ENCODE results near the gene SMNDC1.
"Not testable (repeated sequence)": the region's sequence is repeated elsewhere in the genome, so short reads cannot be mapped to it uniquely, and the experiment has no call there.

The SMNDC1 gene

DNA sequence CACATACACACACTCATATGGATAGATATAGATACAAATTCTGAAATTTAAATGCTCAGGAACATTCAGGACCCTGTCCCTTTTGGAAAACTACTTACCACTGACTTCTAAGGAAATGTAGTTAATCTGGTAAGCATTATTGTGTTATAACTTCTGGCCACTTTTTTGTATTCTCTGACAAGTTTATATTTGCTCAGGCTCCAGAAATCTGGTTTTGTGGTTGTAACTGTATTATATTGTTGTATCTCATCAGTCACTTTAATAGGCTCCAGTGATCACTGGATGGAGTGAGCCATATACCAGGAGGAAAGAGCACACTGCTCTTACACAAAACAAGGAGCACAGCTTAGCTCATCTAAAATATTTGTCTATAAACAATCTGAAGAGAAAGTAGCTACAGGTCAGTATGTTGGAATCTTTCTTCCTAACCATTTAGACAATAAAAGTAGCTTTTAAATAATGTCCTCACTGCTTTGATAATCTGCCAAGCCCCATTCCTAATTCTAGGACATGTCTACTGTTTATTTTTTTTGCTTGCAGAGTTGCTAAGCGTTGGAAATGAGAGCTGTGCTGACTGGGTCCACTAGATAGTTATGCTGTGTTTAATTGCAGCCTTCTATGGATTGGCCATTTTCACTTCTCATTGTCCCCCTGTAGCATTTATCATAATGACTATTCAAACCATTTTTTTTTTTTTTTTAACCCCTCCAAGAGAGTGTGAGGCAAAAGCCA lies 43.8 kb downstream of the SMNDC1 start:
- Histone ChIP-seq H3K9me3 (peaks cover 2% of the 10 kb centered on the region; the same call in 1 of the 2 replicates), H4K20me1 (peaks cover 29% of the 10 kb centered on the region), H3K4me2 (no peak overlapping the region), H3K36me3 (no peaks in the 10 kb centered on the region), H3K9ac (no peak overlapping the region), H3K27me3 (no peaks in the 10 kb centered on the region), H3K27ac (no peak overlapping the region), H3K4me1 (no peaks in the 10 kb centered on the region), H3K4me3 (no peak overlapping the region)
- no peak for TF ChIP-seq Cebpa-rat (IDR thresholded peaks at IDR 0.05)

DNA sequence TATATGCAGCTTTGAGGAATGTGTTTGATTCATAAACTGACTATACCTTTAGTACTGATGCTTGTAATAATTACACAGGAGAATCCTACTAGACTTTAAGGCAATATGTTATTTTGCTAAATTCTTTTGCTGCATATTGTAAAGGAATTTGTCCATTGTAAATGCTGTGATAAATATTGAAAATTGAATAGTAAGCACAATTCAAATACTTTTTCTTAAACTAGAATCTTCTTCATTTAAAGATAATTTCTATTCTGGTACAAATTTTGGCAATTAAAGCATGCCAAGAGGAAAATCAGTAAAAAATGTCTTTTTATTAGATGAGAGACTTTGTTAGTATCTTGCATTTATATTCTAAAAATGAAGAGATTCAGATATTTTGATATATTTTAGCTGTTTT lies 45.4 kb downstream of the SMNDC1 start:
- no peak for TF ChIP-seq Cebpa-rat (IDR thresholded peaks at IDR 0.05)
- Histone ChIP-seq H3K27me3 (no peaks in the 10 kb centered on the region), H3K4me1 (no peaks in the 10 kb centered on the region), H3K9me3 (peaks cover 15% of the 10 kb centered on the region), H3K4me2 (no peak overlapping the region), H3K27ac (no peak overlapping the region), H3K36me3 (no peaks in the 10 kb centered on the region; the same call in 1 of the 2 replicates), H3K4me3 (no peak overlapping the region), H4K20me1 (peaks cover 20% of the 10 kb centered on the region; the same call in 1 of the 2 replicates), H3K9ac (no peak overlapping the region)

DNA sequence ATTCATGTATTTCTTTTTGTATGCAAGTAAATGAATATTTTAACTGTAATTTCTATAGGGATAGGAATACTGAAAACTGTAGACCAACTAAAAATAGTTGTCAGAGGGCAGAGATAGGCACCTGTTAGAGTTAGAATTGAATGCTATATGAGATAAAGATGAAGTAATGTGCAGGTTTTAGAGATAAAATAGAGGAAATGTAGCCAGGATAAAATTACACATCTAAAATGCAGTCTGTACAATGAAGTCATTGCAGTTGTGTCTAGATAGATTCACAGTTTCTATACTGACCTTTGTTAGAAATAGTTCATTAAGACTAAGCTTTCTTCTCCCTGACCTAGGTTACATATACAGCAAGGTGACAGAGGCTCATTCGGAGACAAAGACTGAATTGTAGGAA lies 46.2 kb downstream of the SMNDC1 start:
- no peak for TF ChIP-seq Cebpa-rat (IDR thresholded peaks at IDR 0.05)
- no peaks in the 10 kb centered on the region; the same call in 1 of the 2 replicates for H3K36me3 ChIP-seq
- H3K4me3 ChIP-seq = no peak overlapping the region
- no peaks in the 10 kb centered on the region for H3K27me3 ChIP-seq
- H3K4me2 ChIP-seq = no peak overlapping the region
- H3K9ac ChIP-seq = no peak overlapping the region
- H3K9me3 ChIP-seq = peaks cover 15% of the 10 kb centered on the region
- H3K4me1 ChIP-seq = no peaks in the 10 kb centered on the region
- H3K27ac ChIP-seq = no peak overlapping the region
- H4K20me1 ChIP-seq = peaks cover 20% of the 10 kb centered on the region; the same call in 1 of the 2 replicates

DNA sequence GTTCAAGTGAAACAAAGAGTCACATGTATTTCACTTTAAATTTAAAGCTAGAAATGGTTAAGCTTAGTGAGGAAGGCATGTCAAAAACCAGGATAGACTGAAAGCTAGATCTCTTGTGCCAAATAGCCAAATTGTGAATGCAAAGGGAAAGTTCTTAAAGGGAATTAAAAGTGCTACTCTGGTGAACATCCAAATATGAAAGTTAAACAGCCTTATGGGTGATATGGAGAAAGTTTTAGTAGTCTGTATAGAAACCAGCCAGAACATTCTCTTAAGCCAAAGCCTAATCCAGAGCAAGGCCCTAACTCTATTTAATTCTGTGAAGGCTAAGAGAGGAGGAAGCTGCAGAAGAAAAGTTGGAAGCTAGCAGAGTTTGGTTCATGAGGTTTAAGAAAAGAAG lies 50.3 kb downstream of the SMNDC1 start:
- Histone ChIP-seq H3K9ac (no peak overlapping the region), H3K9me3 (peaks cover 15% of the 10 kb centered on the region), H3K4me1 (no peaks in the 10 kb centered on the region), H3K4me3 (no peak overlapping the region), H3K27ac (no peak overlapping the region), H3K36me3 (no peaks in the 10 kb centered on the region; the same call in 1 of the 2 replicates), H3K4me2 (no peak overlapping the region), H4K20me1 (no peaks in the 10 kb centered on the region; the same call in 1 of the 2 replicates), H3K27me3 (no peaks in the 10 kb centered on the region)
- no peak for TF ChIP-seq Cebpa-rat (IDR thresholded peaks at IDR 0.05)

DNA sequence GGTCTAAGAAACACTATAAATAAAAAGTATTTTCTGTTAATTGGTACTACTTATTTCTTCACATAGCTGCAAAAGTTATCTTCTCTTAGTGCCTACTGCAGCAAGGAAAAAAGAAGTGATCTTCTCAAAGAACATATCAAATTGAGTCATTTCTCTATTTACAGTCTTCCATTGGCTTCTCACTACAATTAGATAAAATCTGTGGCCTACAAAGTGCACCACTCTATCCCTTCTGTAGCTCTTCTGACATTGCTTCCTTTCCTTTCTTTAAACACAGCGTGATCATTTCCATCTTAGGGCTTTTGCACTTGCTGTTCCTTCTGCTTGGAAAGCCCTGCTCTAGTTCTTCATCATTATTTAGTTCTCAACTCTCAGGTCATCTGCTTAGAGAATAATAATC lies 52.6 kb downstream of the SMNDC1 start:
- TF ChIP-seq Cebpa-rat (IDR thresholded peaks at IDR 0.05) = no peak
- Histone ChIP-seq H3K27me3 (no peaks in the 10 kb centered on the region), H3K4me1 (no peaks in the 10 kb centered on the region), H3K4me3 (no peak overlapping the region), H3K9ac (no peak overlapping the region), H3K9me3 (peaks cover 15% of the 10 kb centered on the region), H4K20me1 (no peaks in the 10 kb centered on the region), H3K4me2 (no peak overlapping the region), H3K36me3 (no peaks in the 10 kb centered on the region; the same call in 1 of the 2 replicates), H3K27ac (no peak overlapping the region)

DNA sequence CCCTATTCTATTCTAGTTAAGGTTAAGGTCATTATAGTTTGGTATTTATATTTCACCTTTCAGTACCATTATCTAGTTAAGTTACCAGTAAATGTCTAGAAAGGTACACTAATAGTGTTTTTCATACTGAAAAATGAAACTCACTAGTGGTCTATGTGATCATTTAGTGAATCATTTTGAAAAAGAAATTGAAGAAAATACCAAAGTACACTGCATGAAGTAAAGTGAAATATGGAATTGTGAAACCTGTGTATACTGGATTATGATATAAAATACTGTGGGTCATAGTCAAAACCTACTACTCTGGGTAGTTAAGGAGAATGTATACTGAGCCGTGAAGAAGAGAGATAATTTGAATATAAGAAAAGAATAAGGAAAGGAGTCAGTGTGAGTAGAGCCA lies 53.3 kb downstream of the SMNDC1 start:
- not testable (repeated sequence) for H3K27me3 ChIP-seq, H3K4me1 ChIP-seq

DNA sequence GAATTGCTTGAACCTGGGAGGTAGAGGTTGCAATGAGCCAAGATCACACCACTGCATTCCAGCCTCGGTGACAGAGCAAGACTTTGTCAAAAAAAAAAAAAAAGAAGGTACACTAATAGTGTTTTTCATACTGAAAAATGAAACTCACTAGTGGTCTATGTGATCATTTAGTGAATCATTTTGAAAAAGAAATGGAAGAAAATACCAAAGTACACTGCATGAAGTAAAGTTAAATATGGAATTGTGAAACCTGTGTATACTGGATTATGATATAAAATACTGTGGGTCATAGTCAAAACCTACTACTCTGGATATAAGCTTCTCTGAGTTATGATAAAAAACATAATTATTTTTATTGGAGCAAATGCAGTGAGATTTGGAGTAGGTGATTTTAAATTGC lies 55.2 kb downstream of the SMNDC1 start:
- H3K4me2 ChIP-seq, H3K9ac ChIP-seq, H3K27me3 ChIP-seq, H3K9me3 ChIP-seq, H3K4me3 ChIP-seq, H3K4me1 ChIP-seq, H3K27ac ChIP-seq, H4K20me1 ChIP-seq: not testable (repeated sequence)
- H3K36me3 ChIP-seq = peaks cover 16% of the 10 kb centered on the region

More for the DNA sequence above, 53.3 kb downstream of the SMNDC1 start:
- peaks cover 15% of the 10 kb centered on the region for H3K9me3 ChIP-seq
- not testable (repeated sequence) for H4K20me1 ChIP-seq, H3K36me3 ChIP-seq, H3K27ac ChIP-seq, H3K9ac ChIP-seq, H3K4me2 ChIP-seq, H3K4me3 ChIP-seq

DNA sequence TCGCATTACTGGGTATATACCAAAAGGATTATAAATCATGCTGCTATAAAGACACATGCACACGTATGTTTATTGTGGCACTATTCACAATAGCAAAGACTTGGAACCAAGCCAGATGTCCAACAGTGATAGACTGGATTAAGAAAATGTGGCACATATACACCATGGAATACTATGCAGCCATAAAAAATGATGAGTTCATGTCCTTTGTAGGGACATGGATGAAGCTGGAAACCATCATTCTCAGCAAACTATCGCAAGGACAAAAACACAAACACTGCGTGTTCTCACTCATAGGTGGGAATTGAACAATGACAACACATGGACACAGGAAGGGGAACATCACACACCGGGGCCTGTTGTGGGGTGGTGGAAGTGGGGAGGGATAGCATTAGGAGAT lies 56.9 kb downstream of the SMNDC1 start:
- not testable (repeated sequence) for H3K27me3 ChIP-seq, H3K9ac ChIP-seq, H3K4me1 ChIP-seq, H3K27ac ChIP-seq, H3K9me3 ChIP-seq, H3K4me2 ChIP-seq, H3K4me3 ChIP-seq, H4K20me1 ChIP-seq
- peaks cover 16% of the 10 kb centered on the region for H3K36me3 ChIP-seq

DNA sequence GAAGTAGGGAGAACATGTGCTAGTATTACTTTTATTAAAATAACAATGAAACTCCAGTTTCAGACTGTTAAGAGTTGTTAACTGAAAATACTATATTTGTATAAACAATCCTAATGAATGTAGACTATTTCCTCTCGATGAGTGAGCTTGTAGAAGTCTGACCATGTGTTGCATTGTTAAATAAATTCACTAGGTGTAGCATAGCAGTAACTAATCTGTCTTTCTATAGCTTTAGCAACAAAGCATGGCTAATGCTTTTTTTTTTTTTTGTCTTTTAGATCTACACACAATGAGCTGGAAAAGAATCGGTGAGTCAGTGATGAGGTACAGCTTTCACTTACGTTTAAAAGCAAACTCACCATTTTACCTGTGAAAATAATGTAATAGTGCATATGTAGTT lies 60.2 kb downstream of the SMNDC1 start:
- Histone ChIP-seq H3K4me2 (no peak overlapping the region), H3K4me3 (no peak overlapping the region), H3K27ac (no peak overlapping the region), H4K20me1 (peaks cover 30% of the 10 kb centered on the region), H3K9me3 (no peaks in the 10 kb centered on the region), H3K9ac (no peak overlapping the region), H3K27me3 (no peaks in the 10 kb centered on the region), H3K36me3 (peaks cover 16% of the 10 kb centered on the region), H3K4me1 (no peaks in the 10 kb centered on the region)
- TF ChIP-seq Cebpa-rat (IDR thresholded peaks at IDR 0.05) = no peak

DNA sequence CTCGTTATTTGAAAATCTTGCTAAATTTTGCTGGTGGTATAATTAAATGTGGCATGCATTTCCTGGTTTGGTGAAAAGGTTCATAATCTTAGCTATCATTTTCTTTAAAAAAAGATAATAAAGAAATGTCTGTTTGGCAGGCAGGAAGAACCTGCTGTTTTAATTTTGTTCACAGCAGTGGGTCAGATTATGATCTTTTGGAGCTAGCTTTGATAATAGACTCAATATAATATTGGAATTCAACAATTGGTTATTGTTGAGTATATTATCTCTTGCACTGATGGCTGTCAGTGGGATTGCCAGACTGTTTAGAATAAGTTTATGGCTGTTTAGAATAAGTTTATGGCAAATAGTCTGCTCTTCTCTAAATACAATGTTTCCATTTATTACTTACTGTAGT lies 62.2 kb downstream of the SMNDC1 start:
- H3K4me1 ChIP-seq = no peaks in the 10 kb centered on the region
- no peak for TF ChIP-seq Cebpa-rat (IDR thresholded peaks at IDR 0.05)
- no peak overlapping the region for H3K4me3 ChIP-seq
- no peak overlapping the region for H3K4me2 ChIP-seq
- H3K9ac ChIP-seq = no peak overlapping the region
- H3K9me3 ChIP-seq = peaks cover 8% of the 10 kb centered on the region
- H4K20me1 ChIP-seq = peaks cover 43% of the 10 kb centered on the region
- H3K27ac ChIP-seq = no peak overlapping the region
- no peaks in the 10 kb centered on the region for H3K27me3 ChIP-seq
- H3K36me3 ChIP-seq = peaks cover 25% of the 10 kb centered on the region

DNA sequence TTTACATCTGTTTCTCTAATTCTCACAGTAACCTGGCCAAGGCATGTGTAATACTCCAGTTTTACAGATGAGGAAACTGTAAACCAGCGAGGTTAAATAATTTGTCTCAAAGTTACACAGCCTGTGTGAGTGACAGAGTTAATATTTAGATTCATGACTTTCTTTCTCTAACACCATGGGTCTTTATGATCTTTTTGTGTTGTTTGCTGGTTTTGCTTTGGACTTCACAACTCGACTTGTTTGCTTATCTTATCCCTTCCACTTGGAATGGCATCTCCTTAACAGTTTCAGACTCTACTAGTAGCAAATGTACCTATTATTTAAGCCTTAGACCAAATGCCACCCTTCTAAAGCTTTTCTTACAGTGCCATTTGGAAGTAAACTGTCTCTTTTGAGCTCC lies 62.9 kb downstream of the SMNDC1 start:
- H3K4me3 ChIP-seq = no peak overlapping the region
- peaks cover 48% of the 10 kb centered on the region for H4K20me1 ChIP-seq
- no peak for TF ChIP-seq Cebpa-rat (IDR thresholded peaks at IDR 0.05)
- H3K4me2 ChIP-seq = no peak overlapping the region
- H3K27ac ChIP-seq = no peak overlapping the region
- H3K9me3 ChIP-seq = peaks cover 9% of the 10 kb centered on the region
- H3K4me1 ChIP-seq = no peaks in the 10 kb centered on the region
- no peak overlapping the region for H3K9ac ChIP-seq
- H3K27me3 ChIP-seq = no peaks in the 10 kb centered on the region
- peaks cover 29% of the 10 kb centered on the region for H3K36me3 ChIP-seq

All from BLaER1 (cell line).